ENCODE measurements around the gene TRIM56.
"Not testable (repeated sequence)": the region's sequence is repeated elsewhere in the genome, so short reads cannot be mapped to it uniquely, and the experiment has no call there.

GRCh38 chr7:101071362-101072104 is 13.7 kb upstream of the TRIM56 start:
- TF ChIP-seq CTCF (IDR thresholded peaks at IDR 0.05; ENCODE audit: low read length); EZH2 (optimal IDR thresholded peaks at IDR 0.05; ENCODE audit: low read depth, low read length); EZH2phosphoT487 (IDR thresholded peaks at IDR 0.05; ENCODE audit: low read length): not testable (repeated sequence)
